GM21529 (cell line): ENCODE measurements around the gene DPPA3.
"Not testable (repeated sequence)": the region's sequence is repeated elsewhere in the genome, so short reads cannot be mapped to it uniquely, and the experiment has no call there.

Source experiments
- ATAC-seq: cut with Tn5 transposase; IDR thresholded peaks from one replicate; pipeline ENCODE4 v1.9.1; 2021; ENCODE audit not compliant: unreplicated experiment

DPPA3 gene

GRCh38 chr12:7711133-7711532 is at the start of gene DPPA3:
DPPA3 (plus strand) TSS chr12:7711433; CDS start chr12:7711571, 138 bp downstream.
- no peak for ATAC-seq

GRCh38 chr12:7661741-7662140 is 49.5 kb upstream of the DPPA3 start:
- ATAC-seq: no peak

DNA sequence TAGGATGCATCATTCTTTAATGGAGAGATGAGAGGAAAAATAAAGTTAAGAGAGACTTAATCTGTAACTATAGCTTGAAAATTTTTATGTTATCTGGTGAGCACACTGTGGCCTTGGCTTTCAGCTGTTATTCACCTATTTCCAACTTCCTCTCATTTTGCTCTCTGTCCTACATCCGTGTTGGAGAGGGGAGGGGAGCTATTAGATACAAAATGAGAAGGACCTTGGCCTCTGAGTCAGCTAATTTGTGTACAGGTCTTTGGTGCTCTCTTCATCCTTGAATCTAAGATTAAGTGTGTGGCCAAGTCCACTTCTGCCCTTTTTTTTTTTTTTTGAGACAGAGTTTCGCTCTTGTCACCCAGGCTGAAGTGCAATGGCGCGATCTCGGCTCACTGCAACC is 44.6 kb upstream of the DPPA3 start:
- ATAC-seq: no peak

DNA sequence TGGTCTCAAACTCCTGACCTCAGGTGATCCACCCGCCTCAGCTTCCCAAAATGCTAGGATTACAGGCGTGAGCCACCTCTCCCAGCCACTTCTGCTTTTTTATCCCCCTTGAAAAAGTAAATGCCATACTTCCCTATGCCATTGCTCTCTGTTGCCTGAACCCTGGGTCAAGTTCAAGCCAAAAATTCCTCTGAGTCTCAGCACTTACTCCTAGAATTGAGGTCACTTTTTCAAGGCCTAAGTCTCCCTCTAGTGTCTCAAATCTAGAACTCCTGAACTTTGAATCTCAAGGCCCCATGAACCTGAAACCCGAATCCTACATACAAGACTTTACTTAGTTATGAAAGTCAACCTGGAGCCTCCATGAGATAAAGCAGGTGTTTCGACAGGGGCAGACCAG is 44.1 kb upstream of the DPPA3 start:
- ATAC-seq: no peak

GRCh38 chr12:7668171-7668570 is 43.1 kb upstream of the DPPA3 start:
- ATAC-seq: no peak

DNA sequence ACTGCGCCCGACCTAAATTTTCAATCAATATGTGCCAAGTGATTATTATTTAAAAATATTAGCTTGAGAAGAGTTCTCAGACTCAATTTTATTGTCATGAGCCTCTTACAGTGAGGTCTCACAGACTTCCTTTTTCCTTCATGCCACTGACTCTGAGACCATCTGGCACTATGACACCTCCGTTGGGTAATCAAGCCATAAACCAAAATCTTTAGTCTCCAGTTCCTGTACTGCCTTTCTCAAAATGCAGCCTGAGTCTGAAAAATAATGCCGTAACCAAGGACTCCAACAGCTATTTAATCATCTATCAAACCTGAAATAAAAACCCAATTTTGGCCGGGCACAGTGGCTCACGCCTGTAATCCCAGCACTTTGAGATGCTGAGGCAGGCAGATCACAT is 35.8 kb upstream of the DPPA3 start:
- ATAC-seq: not testable (repeated sequence)

GRCh38 chr12:7677432-7677888 is 33.8 kb upstream of the DPPA3 start:
- not testable (repeated sequence) for ATAC-seq

GRCh38 chr12:7678744-7679143 is 32.5 kb upstream of the DPPA3 start:
- ATAC-seq: no peak

GRCh38 chr12:7679251-7680045 is 31.8 kb upstream of the DPPA3 start:
- ATAC-seq: no peak

GRCh38 chr12:7681535-7681934 is 29.7 kb upstream of the DPPA3 start:
- no peak for ATAC-seq

DNA sequence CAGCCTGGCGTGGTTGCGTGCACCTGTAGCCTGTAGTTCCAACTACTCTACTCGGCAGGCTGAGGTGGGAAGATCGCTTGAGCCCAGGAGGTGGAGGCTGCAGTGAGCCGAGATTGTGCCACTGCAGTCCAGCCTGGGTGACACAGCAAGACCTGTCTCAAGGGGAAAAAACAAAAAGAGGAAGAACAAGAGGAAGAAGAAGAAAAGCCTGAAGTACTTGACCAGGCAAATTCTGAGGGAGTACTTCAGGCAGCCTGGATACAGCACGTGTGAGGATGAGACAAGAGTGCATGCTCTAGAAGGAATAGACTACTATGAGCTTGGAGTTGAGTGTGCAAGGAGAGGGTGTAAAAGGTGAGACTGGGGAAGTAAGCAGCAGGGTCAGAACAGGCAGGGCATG is 17.4 kb upstream of the DPPA3 start:
- no peak for ATAC-seq

DNA sequence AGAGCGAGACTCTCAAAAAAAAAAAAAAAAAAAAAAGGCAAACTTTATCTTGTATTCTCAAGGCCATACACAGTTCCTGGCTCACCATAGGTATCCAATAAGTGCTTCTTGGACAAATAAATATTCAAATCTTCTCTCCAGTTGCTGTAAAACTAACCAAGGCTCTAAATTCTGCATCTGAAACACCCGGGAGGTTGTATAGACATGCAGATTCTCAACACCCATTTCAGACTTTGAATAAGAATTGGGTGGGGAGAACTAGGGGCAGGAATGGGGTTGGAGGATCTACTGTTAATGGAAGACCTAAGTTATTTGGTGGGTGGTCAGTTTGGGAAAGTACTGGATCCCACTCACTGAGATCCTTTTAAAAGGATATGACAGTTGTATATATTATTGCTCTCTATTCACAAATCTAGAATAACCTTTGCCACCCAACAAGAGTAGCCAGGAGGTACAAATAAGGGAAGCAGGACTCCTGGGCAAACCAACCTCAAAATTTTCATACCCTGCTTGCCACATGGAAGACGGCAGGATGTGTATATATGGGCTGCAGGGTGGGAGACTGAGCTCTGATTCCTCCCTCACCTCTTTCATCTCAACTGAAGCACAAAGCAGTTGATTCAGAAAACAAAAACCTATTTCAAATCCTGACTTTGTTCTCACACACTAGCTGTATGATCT is 16.5 kb upstream of the DPPA3 start:
- no peak for ATAC-seq

DNA sequence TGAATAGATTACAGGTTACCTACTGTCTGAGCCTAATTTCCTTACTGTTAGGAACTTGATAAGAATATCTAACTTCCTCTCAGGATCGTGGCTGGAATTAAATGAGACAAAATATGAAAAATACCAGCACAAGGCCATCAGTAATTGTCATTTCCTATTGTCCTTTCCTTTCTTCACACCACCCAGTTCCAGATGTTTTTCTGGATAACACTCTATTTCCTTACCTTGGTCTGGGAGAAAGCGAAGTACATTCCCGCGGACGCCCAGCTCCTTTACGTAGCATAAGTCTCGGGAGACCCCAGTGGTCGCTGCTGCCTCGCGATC is 16.0 kb upstream of the DPPA3 start:
- no peak for ATAC-seq

DNA sequence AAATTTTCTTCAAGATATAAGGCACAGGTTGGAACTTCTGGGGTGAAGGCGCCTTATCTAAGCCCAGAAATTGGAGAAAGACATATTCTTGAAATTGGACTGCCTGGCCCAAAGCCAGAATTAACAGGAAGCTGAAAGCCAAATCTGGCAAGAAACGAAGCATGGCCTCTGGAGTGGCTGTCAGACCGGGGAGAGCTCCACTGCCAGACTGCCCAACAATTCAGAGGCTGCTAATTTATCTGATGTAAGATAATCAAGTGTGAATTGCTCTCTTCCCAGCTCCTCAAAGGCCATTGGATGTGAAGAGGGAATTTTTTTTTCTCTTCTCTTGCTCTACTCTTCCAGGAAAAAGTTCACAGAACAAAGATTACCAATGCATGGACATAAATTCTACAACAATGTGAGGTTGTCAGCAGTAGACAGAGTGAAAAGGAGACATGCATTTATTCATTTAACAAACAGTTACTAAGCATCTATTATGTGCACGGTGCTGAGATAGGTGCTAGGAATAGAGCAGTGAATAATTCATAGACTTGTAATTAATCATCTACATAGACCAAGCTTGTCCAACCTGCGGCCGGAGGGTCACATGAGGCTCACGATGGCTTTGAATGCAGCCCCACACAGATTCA is 15.6 kb upstream of the DPPA3 start, which contains the start of gene GDF3:
Gene GDF3 (minus strand): TSS at position 210 of the 632 bp plus-strand sequence. CDS start 47 bp downstream, at position 163.
- no peak for ATAC-seq

DNA sequence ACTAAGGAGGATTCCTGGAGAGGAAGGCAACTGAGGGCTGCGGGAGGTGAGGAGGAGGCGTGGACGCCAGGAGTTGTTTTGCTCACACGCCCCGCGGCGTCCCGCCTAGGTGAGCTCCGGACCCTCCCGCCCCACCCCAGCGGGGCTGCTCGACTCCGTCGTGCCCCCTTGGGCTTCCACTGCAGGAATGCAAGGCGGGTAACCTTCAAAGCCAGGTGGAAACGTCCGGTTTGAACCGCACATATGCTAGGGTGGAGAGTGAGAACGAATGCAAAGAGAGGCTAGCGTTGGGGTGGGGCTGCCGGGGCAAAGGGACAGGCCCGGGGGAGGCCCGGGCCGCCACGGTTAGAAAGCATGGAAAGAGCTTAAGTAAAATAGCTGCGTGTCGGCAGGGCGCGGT is 5.4 kb upstream of the DPPA3 start:
- ATAC-seq: no peak

GRCh38 chr12:7709969-7710675 is 1.1 kb upstream of the DPPA3 start:
- ATAC-seq: no peak

GRCh38 chr12:7712841-7713442 is 1.7 kb downstream of the DPPA3 start:
- no peak for ATAC-seq

DNA sequence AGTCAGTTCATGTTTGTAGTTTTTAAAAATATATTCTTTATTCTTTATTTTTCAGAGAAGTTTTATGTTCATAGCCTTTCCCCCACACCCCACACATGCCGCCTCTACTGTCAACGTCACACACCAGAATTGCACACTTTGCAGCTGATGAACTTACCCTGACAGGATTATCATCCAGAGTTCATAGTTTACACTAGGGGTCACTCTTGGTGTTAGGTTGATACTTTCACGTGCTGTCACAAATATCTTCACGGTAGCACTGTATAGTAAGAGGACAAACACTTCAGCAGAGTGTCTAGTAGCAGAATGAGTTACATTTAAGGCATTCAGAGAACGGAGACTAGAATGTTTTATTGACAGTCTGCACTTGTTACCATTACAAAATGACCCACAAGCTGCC is 5.1 kb downstream of the DPPA3 start:
- ATAC-seq: no peak

DNA sequence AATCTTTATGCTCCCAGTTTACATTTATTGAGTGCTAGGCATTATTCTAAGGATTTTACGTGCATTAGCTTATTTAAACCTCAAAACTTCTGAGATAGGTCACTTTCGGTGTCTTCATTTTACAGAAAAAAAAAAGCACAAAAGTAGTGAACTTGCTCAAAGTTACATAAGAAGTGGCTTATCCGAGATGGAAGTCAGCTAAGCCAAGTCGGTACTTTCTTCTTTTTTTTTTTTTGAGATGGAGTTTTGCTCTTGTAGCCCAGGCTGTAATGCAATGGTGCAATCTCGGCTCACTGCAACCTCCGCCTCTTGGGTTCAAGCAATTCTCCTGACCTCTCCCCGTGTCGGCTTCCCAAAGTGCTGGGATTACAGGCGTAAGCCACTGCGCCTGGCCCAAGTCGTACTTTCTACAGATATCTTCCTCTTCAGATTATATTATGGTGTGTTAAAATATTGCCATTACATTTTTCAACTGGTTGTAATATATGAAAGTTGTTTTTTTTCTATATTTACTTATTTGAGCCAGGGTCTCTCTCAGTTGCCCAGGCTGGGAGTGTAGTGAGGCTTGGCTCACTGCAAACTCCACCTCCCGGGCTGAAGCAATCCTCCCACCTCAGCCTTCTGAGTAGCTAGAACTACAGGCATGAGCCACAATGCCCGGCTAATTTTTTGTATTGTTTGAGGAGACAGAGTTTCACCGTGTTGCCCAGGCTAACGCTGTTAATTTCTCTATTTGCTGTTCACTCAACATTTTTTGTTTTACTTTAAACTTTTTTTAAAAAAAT is 8.9 kb downstream of the DPPA3 start:
- no peak for ATAC-seq

GRCh38 chr12:7723926-7724325 is 12.7 kb downstream of the DPPA3 start:
- no peak for ATAC-seq
